Measurements from ENCODE around the gene SYCN. TPM values are rescaled to one million over a fixed set of nuclear protein-coding genes. Genes with fewer than 3 reads are reported as not detected.

The SYCN gene
- total RNA-seq, 1 experiment from 2014 or later: not detected

DNA sequence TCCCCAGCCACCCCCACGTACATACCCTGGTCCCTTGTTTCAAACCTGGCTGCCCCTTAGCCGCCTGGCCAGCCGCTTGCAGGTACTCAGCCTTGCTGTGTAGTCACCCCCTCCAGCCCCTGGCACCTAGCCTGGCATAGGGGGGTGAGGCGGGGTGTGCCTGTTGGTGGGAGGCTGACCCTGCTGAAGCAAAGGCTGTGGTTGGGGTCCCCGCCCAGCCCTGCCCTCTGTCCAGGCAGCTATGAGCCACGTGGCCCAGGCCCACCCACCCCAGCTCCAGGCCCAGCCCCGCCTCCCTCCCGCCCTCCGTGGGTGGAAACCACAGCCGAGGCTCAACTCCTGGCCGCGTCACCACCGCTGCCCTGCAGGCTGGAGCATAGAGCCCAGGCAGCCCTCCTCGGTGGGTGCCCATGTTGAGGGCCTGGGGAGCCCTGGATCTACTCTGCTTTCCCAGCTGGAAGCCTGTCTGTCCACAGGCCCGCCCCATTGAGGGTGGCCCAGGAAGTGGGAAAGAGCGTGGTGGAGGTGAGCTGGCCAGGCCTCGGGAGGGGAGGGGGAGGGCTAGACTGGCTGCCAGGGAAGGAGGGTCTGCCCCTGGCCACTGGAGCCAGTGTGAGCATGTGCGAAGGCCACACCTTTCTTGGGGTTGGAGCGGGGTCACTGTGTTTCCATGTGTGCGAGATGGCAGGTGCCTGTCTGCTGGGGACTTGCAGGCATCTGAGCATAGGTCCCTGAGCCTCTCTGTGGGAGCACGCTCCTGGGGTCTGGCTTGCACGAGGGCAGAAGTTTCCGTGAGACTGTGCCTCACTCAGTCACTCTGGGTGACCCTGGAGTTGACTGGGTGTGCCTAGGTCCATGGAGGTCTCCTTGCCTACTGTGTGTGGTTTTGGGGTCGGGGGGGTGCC, 47.5 kb downstream of the SYCN start:
- no peak overlapping the region for H3K9ac ChIP-seq (ENCODE audit: low read length)
- CTCF ChIA-PET: interaction anchor here (0.6 kb wide), 1 partner anchor 34 kb away, joined by 3 read pairs; no protein-coding TSS in a partner anchor
- no peak overlapping the region for H3K4me3 ChIP-seq (replicated peaks in 1 of 2; ENCODE audit: low read depth in 1 of 2, low read length in 2 of 2)
- BruUV-seq (replicated peaks): no TSS peak
- TF ChIP-seq, protein P1, sequence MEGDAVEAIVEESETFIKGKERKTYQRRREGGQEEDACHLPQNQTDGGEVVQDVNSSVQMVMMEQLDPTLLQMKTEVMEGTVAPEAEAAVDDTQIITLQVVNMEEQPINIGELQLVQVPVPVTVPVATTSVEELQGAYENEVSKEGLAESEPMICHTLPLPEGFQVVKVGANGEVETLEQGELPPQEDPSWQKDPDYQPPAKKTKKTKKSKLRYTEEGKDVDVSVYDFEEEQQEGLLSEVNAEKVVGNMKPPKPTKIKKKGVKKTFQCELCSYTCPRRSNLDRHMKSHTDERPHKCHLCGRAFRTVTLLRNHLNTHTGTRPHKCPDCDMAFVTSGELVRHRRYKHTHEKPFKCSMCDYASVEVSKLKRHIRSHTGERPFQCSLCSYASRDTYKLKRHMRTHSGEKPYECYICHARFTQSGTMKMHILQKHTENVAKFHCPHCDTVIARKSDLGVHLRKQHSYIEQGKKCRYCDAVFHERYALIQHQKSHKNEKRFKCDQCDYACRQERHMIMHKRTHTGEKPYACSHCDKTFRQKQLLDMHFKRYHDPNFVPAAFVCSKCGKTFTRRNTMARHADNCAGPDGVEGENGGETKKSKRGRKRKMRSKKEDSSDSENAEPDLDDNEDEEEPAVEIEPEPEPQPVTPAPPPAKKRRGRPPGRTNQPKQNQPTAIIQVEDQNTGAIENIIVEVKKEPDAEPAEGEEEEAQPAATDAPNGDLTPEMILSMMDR (IDR thresholded peaks at IDR 0.05 in 2 of 3, conservative IDR thresholded peaks at IDR 0.05 in 1 of 3; ENCODE audit: borderline replicate concordance in 1 of 3, insufficient read depth in 1 of 3, low read depth in 2 of 3, low read length in 2 of 3): no peak
- TF ChIP-seq ZFX (IDR thresholded peaks at IDR 0.05) (no peak), SIN3A (IDR thresholded peaks at IDR 0.05; ENCODE audit: low read depth) (no peak), POLR2AphosphoS5 (IDR thresholded peaks at IDR 0.05; ENCODE audit: low read depth, low read length) (no peak), ZBTB33 (IDR thresholded peaks at IDR 0.05; ENCODE audit: extremely low read depth, insufficient replicate concordance, low read length) (no peak), JUND (IDR thresholded peaks at IDR 0.05) (no peak), ZNF274 (IDR thresholded peaks at IDR 0.05; ENCODE audit: low read depth, low read length) (no peak), EZH2phosphoT487 (IDR thresholded peaks at IDR 0.05; ENCODE audit: borderline replicate concordance) (no peak), POLR2A (IDR thresholded peaks at IDR 0.05; ENCODE audit: borderline replicate concordance, extremely low read depth, insufficient read depth, insufficient read length) (no peak), SRF (IDR thresholded peaks at IDR 0.05; ENCODE audit: low read depth) (no peak), CEBPB (IDR thresholded peaks at IDR 0.05; ENCODE audit: low read depth) (no peak), MAX (IDR thresholded peaks at IDR 0.05) (no peak)
- TF ChIP-seq, protein P2, sequence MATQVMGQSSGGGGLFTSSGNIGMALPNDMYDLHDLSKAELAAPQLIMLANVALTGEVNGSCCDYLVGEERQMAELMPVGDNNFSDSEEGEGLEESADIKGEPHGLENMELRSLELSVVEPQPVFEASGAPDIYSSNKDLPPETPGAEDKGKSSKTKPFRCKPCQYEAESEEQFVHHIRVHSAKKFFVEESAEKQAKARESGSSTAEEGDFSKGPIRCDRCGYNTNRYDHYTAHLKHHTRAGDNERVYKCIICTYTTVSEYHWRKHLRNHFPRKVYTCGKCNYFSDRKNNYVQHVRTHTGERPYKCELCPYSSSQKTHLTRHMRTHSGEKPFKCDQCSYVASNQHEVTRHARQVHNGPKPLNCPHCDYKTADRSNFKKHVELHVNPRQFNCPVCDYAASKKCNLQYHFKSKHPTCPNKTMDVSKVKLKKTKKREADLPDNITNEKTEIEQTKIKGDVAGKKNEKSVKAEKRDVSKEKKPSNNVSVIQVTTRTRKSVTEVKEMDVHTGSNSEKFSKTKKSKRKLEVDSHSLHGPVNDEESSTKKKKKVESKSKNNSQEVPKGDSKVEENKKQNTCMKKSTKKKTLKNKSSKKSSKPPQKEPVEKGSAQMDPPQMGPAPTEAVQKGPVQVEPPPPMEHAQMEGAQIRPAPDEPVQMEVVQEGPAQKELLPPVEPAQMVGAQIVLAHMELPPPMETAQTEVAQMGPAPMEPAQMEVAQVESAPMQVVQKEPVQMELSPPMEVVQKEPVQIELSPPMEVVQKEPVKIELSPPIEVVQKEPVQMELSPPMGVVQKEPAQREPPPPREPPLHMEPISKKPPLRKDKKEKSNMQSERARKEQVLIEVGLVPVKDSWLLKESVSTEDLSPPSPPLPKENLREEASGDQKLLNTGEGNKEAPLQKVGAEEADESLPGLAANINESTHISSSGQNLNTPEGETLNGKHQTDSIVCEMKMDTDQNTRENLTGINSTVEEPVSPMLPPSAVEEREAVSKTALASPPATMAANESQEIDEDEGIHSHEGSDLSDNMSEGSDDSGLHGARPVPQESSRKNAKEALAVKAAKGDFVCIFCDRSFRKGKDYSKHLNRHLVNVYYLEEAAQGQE (IDR thresholded peaks at IDR 0.05; ENCODE audit: low read depth): no peak
- TF ChIP-seq, protein P3, sequence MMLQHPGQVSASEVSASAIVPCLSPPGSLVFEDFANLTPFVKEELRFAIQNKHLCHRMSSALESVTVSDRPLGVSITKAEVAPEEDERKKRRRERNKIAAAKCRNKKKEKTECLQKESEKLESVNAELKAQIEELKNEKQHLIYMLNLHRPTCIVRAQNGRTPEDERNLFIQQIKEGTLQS (IDR thresholded peaks at IDR 0.05): no peak
- H3K9me2 ChIP-seq (ENCODE audit: insufficient read depth): no peaks in the 10 kb centered on the region
- H3K9me3 ChIP-seq (ENCODE audit: control insufficient read depth in 1 of 2, insufficient read depth in 1 of 2, low read depth in 1 of 2, low read length in 2 of 2): no peaks in the 10 kb centered on the region
- no peaks in the 10 kb centered on the region for H3K27me3 ChIP-seq (ENCODE audit: insufficient read depth, low read length)
- RAD21 ChIA-PET (ENCODE audit: low non-redundant PET in 1 of 2, low total read pairs in 2 of 2, uncharacterized antibody in 2 of 2, unreplicated experiment in 2 of 2): no interaction called here
- peaks cover 95% of the 10 kb centered on the region for H3K79me2 ChIP-seq (ENCODE audit: insufficient read depth, low read length)
- intact Hi-C loops (cut with micrococcal nuclease): no loop called here
- peak overlapping the region; percentile 52 for H3K4me2 ChIP-seq (ENCODE audit: low read length)
- ATAC-seq: no peak
- H3K4me1 ChIP-seq (ENCODE audit: control insufficient read depth in 1 of 2, insufficient read depth in 2 of 2, low read length in 2 of 2): peaks cover 37 to 50% of the 10 kb centered on the region in 2 experiments
- DNase-seq (ENCODE audit: low read depth, low spot score): no peak
- POLR2A ChIA-PET: interaction anchor here (0.5 kb wide), 1 partner anchor 35 kb away, joined by 3 read pairs; no protein-coding TSS in a partner anchor
- H4K20me1 ChIP-seq (ENCODE audit: insufficient read depth): no peaks in the 10 kb centered on the region
- H3K36me3 ChIP-seq (ENCODE audit: control insufficient read depth in 1 of 2, insufficient read depth in 2 of 2, low read length in 2 of 2): no peaks in the 10 kb centered on the region
- H3K27ac ChIP-seq (ENCODE audit: low read depth, low read length): peak overlapping the region; percentile 75; the same call in 1 of the 2 replicates
- H2AFZ ChIP-seq (ENCODE audit: low read depth, low read length, poor library complexity, severe bottlenecking): no peak overlapping the region

Measured in HCT116 (cell line).